Spinal cord (tissue), 10 donors: Measurements from ENCODE around the gene BLOC1S1. TPM values are rescaled to one million over a fixed set of nuclear protein-coding genes. Genes with fewer than 3 reads are reported as not detected.

ENCODE experiments used
- DNase-seq, 6 donors: peaks; one replicate each; pipeline versions ENCODE4 v3.0.0 to v3.0.0-alpha.2; 2013 to 2015; ENCODE audit warnings: low spot score in 6 of 6, low read depth in 4 of 6
- H3K27ac ChIP-seq: one replicate; pipeline ENCODE4 v1.5.1; 2013; ENCODE audit warnings: low read depth, low read length, control low read depth
- H3K27me3 ChIP-seq: one replicate; pipeline ENCODE4 v1.6.1; 2013; ENCODE audit warnings: low read length; ENCODE audit not compliant: control insufficient read depth, insufficient read depth
- H3K36me3 ChIP-seq: one replicate; pipeline ENCODE4 v1.6.1; 2013; ENCODE audit warnings: low read length; ENCODE audit not compliant: control insufficient read depth, insufficient read depth
- H3K4me1 ChIP-seq: one replicate; pipeline ENCODE4 v1.6.1; 2013; ENCODE audit warnings: low read length; ENCODE audit not compliant: control insufficient read depth, insufficient read depth
- H3K4me3 ChIP-seq: one replicate; pipeline ENCODE4 v1.5.1; 2013; ENCODE audit warnings: low read depth, low read length, control low read depth
- H3K9me3 ChIP-seq: one replicate; pipeline ENCODE4 v1.6.1; 2013; ENCODE audit warnings: low read length; ENCODE audit not compliant: control insufficient read depth, insufficient read depth
- WGBS: methylation state at CpG from one replicate; pipeline ENCODE4 v1.1.5; 2013; ENCODE audit warnings: missing lambda C conversion rate; ENCODE audit not compliant: insufficient coverage; 5-methylcytosine and 5-hydroxymethylcytosine counted together
- polyA plus RNA-seq, 2 donors: library from polyadenylated mRNA; unstranded; fragments of 120-200 nt; gene quantifications; one replicate each; pipeline ENCODE4 v1.2.1, GENCODE V29; 2013; ENCODE audit not compliant: insufficient read length in 2 of 2
- total RNA-seq, 2 donors: library from RNA; depleted of rRNA in 1 of 2; stranded (reverse); fragments of 120-200 nt in 1 of 2; fragments of >200 nt in 1 of 2; gene quantifications; one replicate each; pipeline versions ENCODE4 v1.2.3 to v1.2.4, GENCODE V29; 2013 to 2014
- donor health status: healthy.

Gene BLOC1S1
- total and polyA plus RNA-seq, 4 donors, result 45.7 to 187 (median 148) TPM

- no peaks in the 10 kb centered on the region for H3K9me3 ChIP-seq
- H3K36me3 ChIP-seq, result peaks cover 24% of the 10 kb centered on the region
- peak overlapping the region; percentile 77 for H3K4me3 ChIP-seq
- H3K27me3 ChIP-seq, result no peaks in the 10 kb centered on the region
- peaks cover 48% of the 10 kb centered on the region for H3K4me1 ChIP-seq
- DNase-seq, result peak in 3 of 6 donors; percentile 60 to 95 (median 91)
- under 1% methylated on average over 13 of the region's 19 CpGs for WGBS
- H3K27ac ChIP-seq, result peak overlapping the region; percentile 100
Measured at GRCh38 chr12:55729819-55730818, 14.3 kb downstream of the BLOC1S1 start.

- H3K4me3 ChIP-seq, result no peak overlapping the region
- WGBS, result 71% methylated on average over 2 of the region's 4 CpGs
Measured at GRCh38 chr12:55732288-55732687, 16.4 kb downstream of the BLOC1S1 start.

GRCh38 chr12:55733021-55733555 is 17.2 kb downstream of the BLOC1S1 start:
- peaks cover 5% of the 10 kb centered on the region for H3K36me3 ChIP-seq
- H3K9me3 ChIP-seq, result no peaks in the 10 kb centered on the region
- peaks cover 56% of the 10 kb centered on the region for H3K4me1 ChIP-seq
- H3K27me3 ChIP-seq, result no peaks in the 10 kb centered on the region
- no peak overlapping the region for H3K4me3 ChIP-seq
- WGBS, result 82% methylated on average over 11 of the region's 14 CpGs
- no peak overlapping the region for H3K27ac ChIP-seq
- no peak for DNase-seq

More at GRCh38 chr12:55732288-55732687, 16.4 kb downstream of the BLOC1S1 start:
- Histone ChIP-seq H3K27ac (no peak overlapping the region), H3K9me3 (no peaks in the 10 kb centered on the region), H3K4me1 (peaks cover 56% of the 10 kb centered on the region), H3K36me3 (peaks cover 5% of the 10 kb centered on the region), H3K27me3 (no peaks in the 10 kb centered on the region)
- no peak for DNase-seq

GRCh38 chr12:55733858-55734257 is 18.0 kb downstream of the BLOC1S1 start:
- peaks cover 59% of the 10 kb centered on the region for H3K4me1 ChIP-seq
- DNase-seq, result no peak
- H3K36me3 ChIP-seq, result peaks cover 5% of the 10 kb centered on the region
- H3K4me3 ChIP-seq, result no peak overlapping the region
- 75% methylated on average over 2 of the region's 2 CpGs for WGBS
- no peaks in the 10 kb centered on the region for H3K27me3 ChIP-seq
- no peaks in the 10 kb centered on the region for H3K9me3 ChIP-seq
- H3K27ac ChIP-seq, result no peak overlapping the region

DNA sequence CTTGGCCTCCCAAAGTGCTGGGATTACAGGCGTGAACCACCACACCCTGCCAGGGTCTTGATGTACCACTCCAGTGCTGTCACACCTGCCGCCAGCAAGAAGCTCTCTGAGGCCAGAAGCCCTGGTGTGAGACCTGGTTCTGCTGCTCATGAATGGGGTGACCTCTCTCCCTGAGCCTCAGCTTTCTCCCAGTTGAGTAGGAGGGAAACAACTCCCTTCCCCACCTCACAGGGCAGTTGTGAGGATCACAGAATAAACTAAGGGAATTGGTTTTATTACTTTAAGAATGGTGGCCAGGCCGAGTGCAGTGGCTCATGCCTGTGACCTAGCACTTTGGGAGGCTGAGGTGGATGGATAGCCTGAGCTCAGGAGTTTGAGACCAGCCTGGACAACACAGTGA is 18.7 kb downstream of the BLOC1S1 start:
- DNase-seq, result no peak
- H3K4me1 ChIP-seq, result peaks cover 53% of the 10 kb centered on the region
- no peak overlapping the region for H3K4me3 ChIP-seq
- no peak overlapping the region for H3K27ac ChIP-seq
- no peaks in the 10 kb centered on the region for H3K27me3 ChIP-seq
- no peaks in the 10 kb centered on the region for H3K9me3 ChIP-seq
- WGBS, result 100% methylated on average over 1 of the region's 3 CpGs
- H3K36me3 ChIP-seq, result peaks cover 5% of the 10 kb centered on the region

- no peak overlapping the region for H3K27ac ChIP-seq
- H3K27me3 ChIP-seq, result no peaks in the 10 kb centered on the region
- H3K4me1 ChIP-seq, result peaks cover 39% of the 10 kb centered on the region
- no peak overlapping the region for H3K4me3 ChIP-seq
- H3K9me3 ChIP-seq, result no peaks in the 10 kb centered on the region
- H3K36me3 ChIP-seq, result peaks cover 5% of the 10 kb centered on the region
- 66% methylated on average over 3 of the region's 3 CpGs for WGBS
- DNase-seq, result no peak
Measured at GRCh38 chr12:55736076-55736475, 20.2 kb downstream of the BLOC1S1 start.

DNA sequence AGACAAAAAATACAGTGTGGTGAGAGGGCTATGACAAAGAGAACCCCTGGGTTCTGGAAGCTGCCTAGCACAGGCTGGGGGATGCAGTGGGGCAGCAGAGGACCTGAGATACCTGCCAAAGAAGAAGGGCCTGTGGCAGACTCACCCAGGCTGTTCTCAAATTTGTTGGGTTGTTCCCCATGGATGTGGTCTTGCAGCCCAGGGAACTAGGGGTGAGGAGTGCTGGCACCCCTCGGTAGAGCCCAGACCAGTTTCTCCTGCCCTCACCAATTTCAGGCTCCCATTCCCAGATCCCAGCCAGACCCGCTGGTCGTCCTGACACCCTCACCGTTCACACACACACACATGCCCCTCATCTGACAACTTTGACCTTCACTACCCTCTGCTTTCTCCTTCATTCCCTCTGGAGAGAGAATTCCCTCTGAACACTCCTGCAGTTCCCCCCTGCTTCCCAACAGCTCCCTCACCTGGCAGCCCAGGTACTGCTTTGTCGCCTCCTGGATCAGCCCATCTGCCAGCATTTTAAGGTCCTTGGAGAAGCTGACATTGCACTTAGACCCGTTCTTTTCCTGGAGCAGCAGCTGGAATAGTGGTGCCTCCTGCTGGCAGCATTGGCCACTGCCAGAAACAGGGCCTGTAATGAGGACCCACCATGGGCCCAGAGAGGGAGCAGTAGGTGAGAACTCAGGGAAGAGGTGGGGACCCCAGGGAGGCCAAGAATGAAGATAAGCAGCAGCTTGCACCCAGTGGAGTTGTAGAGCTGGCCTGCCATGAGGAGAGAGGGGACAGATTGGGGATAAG is 21.1 kb downstream of the BLOC1S1 start:
- peaks cover 5% of the 10 kb centered on the region for H3K36me3 ChIP-seq
- DNase-seq, result peak in 2 of 6 donors; percentile 74 to 76
- 28% methylated on average over 6 of the region's 6 CpGs for WGBS
- H3K4me1 ChIP-seq, result peaks cover 37% of the 10 kb centered on the region
- H3K9me3 ChIP-seq, result no peaks in the 10 kb centered on the region
- H3K27me3 ChIP-seq, result no peaks in the 10 kb centered on the region
- peak overlapping the region; percentile 93 for H3K27ac ChIP-seq
- peak overlapping the region; percentile 55 for H3K4me3 ChIP-seq

- DNase-seq, result peak in 1 of 6 donors; percentile 73
- 0% methylated on average over 1 of the region's 4 CpGs for WGBS
- H3K4me3 ChIP-seq, result peak overlapping the region; percentile 55
Measured at GRCh38 chr12:55737581-55738122, 21.8 kb downstream of the BLOC1S1 start.

More at GRCh38 chr12:55737581-55738122, 21.8 kb downstream of the BLOC1S1 start:
- Histone ChIP-seq H3K9me3 (no peaks in the 10 kb centered on the region), H3K4me1 (peaks cover 35% of the 10 kb centered on the region), H3K27me3 (no peaks in the 10 kb centered on the region), H3K27ac (peak overlapping the region; percentile 93), H3K36me3 (no peaks in the 10 kb centered on the region)
